Jurkat, Clone E6-1 (cell line): ENCODE data around the gene NRL. TPM values are rescaled to one million over a fixed set of nuclear protein-coding genes. Genes with fewer than 3 reads are reported as not detected.

Source experiments
- DNase-seq: peaks from one replicate; pipeline ENCODE4 v3.0.0-alpha.2; 2011; ENCODE audit warnings: low read depth, low spot score
- H3K4me3 ChIP-seq: 2 replicates; pipeline ENCODE4 v1.5.1; 2011; ENCODE audit warnings: mild to moderate bottlenecking, low read length, control low read depth, moderate library complexity
- polyA plus RNA-seq: library from polyadenylated mRNA; unstranded; fragments of >200 nt; gene quantifications from one replicate; pipeline ENCODE4 v1.2.1, GENCODE V29; 2012; ENCODE audit warnings: missing spikeins; ENCODE audit not compliant: insufficient read length, insufficient read depth

NRL gene
- 3.0 TPM for polyA plus RNA-seq

DNA sequence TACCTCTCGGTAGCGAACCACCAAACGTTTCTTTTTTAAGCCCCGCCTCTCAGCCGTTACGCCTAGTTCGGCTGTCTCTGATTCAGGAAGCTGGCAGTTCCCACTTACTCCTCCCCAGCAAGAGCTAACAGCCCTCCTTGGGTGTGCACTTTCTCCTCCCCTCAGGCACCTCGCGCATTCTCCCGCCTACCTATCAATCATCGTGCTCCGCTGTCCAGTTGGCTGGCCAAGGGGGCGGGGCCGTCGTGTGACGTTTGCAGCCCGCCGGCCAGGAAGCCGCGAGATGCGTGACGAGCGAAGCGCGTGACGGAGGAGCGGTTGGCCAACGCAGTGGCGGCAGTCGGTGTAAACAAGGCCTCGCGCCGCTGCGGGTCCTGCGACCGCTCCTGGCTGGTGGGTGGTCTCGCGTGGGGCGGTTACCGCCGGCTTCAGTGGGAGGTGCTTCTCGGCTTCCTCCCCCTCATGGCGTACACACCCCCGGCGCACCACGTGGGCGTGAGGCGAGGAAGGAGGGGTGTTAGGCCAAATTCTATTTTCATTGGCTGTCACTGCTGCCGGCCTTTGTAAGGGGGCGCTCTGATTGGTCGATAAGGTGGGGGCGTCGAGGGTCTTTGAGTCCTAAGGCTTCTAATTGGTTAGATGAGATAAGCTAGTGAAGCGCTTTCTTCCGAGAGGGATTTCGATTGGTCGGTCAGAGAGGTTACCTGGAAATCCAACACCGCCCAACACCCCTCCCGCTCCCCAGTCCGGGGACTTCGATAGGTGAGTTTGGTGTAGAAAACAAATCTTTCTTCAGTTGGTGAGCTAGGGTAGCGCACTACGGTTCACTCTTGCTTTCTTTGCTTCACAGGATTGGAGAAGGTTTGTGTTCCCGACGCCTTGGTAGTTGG is at the start of gene NRL, which contains the start of gene DCAF11:
Gene NRL (minus strand): TSS at position 418 of the 890 bp plus-strand sequence. CDS start 32,101 bp downstream, outside the sequence.
Gene DCAF11 (plus strand): TSS at position 246 of the 890 bp plus-strand sequence. CDS start 818 bp downstream, outside the sequence.
- H3K4me3 ChIP-seq, result peak within 1 kb of the TSS; percentile 60
- peak; percentile 100 for DNase-seq

DNA sequence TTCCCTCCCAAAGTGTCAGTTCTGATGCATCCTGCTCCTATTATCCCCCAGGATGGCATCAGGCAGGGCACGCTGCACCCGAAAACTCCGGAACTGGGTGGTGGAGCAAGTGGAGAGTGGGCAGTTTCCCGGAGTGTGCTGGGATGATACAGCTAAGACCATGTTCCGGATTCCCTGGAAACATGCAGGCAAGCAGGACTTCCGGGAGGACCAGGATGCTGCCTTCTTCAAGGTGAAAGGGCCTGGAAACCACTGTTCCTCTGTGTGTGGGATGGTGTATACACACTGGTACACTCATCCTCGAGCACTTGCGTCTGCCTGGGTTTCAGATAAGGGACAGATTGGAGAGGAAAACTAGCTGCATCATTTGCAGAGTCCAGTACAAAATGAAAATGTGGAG is 47.3 kb upstream of the NRL start:
- no peak for DNase-seq
- H3K4me3 ChIP-seq, result no peak overlapping the region

DNA sequence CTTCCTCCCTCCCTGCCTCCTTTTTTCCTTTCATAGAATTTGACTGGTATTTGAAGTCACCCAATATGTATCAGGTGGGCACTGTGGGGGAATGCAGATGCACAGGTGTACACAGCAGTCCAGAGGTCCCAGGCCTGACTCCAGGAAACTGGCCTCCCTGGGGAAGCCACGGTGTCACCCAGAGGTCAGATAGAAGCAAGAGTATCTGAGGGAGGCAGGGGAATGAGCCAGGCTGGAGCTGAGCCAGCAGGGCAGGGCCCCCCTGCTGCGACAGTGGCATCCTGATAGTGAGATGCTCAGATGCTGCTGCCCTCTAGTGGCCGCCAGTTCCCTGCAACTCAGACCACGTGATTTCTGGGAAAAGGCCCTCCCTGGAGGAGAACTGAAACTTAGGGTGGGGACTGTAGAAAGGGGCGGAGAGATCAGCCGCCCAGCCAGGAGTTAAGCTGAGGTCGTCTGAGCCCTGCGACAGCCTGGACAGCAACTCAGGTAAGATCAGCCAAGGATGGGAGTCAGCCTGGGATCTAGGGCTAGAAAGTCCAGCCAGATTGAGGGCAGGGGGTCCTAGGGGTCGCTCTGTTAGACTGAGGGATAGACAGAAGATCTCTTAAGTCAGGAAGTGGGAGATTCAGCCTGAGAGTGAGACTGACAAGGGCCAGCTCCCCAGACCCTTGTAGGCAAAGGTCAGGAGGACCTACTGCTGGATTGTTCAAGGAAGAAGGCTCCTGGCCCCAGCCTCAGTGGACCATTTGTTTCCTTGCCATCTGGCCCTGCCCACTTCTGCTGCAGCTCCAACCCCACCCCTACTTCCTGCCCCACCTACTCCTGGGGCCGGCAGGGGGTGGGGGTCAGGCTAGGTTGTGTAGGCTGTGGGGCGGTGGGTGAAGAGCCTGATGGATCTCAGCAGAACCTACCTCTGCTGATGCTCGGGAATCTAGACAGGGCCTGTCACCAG is 46.4 kb upstream of the NRL start, which contains the start of gene IRF9:
Gene IRF9 (plus strand): TSS at position 416 of the 955 bp plus-strand sequence. CDS start 880 bp downstream, outside the sequence.
- peak; percentile 93 for DNase-seq
- peak within 1 kb of the TSS; percentile 67 for H3K4me3 ChIP-seq

DNA sequence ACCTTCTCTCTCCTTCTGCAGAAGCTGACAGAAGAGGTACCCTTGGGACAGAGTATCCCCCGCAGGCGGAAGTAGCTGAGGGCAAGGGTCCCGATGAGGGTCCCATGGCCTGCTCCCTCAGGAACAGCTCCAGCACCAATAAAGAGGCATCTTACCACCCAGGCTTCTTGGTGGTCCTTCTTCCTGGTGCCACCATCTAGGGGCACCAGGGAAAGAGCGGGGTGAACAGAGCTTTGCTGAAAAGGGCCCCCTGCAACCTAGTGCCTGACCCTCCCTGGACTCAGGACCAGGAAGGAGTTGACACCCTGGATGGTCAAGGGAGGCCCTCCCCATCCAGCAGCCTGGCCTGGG is 45.7 kb upstream of the NRL start:
- DNase-seq, result no peak
- H3K4me3 ChIP-seq, result no peak overlapping the region

DNA sequence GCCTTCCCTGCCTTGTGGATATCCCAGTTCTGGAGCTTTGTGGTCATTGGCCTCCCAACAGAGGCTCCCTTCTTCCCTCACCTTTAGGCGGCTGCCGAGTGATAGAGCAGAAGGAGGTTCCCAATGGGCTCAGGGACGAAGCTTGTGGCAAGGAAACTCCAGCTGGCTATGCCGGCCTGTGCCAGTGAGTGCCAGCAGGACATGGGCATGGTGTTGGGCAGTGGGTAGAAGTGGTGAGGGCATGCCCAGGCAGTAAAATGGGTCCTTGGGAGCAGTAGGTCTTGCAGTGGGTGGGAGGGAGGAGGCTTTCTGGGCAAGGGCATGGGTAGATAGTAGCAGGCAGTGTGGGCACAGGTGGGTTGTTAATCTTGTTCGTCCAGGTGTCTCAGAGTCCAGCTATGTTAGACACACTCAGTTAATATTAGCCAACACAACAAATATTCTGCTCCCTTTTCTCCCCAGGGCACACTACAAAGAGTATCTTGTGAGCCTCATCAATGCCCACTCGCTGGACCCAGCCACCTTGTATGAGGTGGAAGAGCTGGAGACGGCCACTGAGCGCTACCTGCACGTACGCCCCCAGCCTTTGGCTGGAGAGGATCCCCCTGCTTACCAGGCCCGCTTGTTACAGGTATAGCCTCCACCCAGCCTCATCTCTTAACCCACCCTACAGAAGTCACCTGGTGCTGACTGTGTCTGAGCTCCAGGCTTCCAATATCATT is 45.2 kb upstream of the NRL start:
- no peak for DNase-seq
- H3K4me3 ChIP-seq, result no peak overlapping the region

DNA sequence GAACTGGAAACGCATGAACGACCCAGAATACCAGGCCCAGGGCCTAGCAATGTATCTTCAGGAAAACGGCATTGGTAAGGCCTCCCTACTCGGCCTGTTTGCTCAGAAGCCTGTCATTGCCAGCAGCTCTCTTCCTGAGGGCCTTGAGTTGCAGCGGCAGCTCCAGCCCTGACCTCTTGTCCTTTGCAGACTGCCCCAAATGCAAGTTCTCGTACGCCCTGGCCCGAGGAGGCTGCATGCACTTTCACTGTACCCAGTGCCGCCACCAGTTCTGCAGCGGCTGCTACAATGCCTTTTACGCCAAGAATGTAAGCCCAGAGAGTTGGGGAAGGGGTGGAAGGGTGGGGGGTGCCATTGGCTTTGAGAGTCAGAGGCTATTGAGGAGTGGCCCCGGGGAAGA is 42.6 kb upstream of the NRL start:
- no peak for DNase-seq
- H3K4me3 ChIP-seq, result no peak overlapping the region

DNA sequence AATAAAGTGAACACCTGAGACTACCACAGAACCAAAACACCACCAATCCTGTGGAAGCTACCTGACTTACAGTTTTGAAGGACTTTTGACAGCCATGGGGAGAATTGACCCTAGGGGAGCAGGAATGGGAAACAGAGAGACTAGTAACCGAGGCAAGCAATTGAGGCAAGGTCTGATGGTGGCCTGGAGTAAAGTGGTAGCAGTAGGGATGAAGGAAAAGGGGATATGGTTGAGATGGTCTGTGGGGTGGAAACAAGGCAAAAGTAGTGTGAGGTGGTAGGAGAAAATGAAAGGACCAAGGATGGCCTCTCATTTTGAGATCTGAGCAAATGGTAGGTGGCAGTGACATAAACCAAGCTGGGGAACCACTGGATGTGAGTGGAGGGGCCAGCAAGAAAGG is 42.1 kb upstream of the NRL start:
- no peak overlapping the region for H3K4me3 ChIP-seq
- DNase-seq, result no peak

DNA sequence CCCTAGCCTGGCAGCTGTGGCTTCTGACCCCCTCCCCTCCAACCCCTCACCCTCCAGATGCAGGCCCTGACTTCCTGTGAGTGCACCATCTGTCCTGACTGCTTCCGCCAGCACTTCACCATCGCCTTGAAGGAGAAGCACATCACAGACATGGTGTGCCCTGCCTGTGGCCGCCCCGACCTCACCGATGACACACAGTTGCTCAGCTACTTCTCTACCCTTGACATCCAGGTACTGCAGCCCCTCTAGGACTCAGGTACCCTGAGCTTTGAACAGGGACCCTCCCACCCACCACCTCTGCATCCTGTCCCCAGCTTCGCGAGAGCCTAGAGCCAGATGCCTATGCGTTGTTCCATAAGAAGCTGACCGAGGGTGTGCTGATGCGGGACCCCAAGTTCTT is 40.4 kb upstream of the NRL start:
- no peak overlapping the region for H3K4me3 ChIP-seq
- DNase-seq, result no peak

DNA sequence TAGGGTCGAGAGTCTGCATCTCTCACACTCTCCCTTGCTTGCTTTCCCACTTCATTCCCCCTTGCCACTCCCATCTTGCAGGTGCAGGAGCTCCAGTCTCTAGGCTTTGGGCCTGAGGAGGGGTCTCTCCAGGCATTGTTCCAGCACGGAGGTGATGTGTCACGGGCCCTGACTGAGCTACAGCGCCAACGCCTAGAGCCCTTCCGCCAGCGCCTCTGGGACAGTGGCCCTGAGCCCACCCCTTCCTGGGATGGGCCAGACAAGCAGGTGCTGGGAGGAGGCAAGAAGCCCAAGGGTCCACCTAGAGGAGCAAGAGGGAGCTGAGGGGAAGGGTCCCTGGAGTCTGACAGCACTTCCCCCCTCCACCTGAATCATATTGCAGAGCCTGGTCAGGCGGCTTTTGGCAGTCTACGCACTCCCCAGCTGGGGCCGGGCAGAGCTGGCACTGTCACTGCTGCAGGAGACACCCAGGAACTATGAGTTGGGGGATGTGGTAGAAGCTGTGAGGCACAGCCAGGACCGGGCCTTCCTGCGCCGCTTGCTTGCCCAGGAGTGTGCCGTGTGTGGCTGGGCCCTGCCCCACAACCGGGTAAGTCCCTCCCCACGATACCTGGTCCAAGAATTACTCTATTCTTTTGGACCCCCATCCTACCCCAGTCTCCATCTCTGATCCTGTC is 36.8 kb upstream of the NRL start:
- no peak for DNase-seq
- no peak overlapping the region for H3K4me3 ChIP-seq

DNA sequence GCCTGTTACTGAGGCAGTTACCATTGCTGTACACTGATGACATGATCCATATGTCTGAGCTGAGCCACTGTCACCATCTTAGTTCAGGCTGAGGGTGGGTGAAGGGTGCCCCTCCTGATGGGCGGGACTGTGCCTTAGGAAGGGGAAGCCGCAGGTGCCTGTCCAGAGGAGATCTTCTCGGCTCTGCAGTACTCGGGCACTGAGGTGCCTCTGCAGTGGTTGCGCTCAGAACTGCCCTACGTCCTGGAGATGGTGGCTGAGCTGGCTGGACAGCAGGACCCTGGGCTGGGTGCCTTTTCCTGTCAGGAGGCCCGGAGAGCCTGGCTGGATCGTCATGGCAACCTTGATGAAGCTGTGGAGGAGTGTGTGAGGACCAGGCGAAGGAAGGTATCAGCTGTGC is 36.2 kb upstream of the NRL start:
- DNase-seq, result no peak
- no peak overlapping the region for H3K4me3 ChIP-seq

DNA sequence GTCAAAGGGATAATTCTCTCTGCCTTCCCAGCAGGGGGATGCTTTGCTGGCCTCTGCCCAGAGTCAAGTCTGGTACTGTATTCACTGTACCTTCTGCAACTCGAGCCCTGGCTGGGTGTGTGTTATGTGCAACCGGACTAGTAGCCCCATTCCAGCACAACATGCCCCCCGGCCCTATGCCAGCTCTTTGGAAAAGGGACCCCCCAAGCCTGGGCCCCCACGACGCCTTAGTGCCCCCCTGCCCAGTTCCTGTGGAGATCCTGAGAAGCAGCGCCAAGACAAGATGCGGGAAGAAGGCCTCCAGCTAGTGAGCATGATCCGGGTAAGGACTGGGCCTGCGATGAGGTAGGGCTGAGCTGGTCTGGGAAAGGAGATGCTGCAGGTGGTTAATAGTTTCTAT is 35.8 kb upstream of the NRL start:
- no peak for DNase-seq
- no peak overlapping the region for H3K4me3 ChIP-seq

DNA sequence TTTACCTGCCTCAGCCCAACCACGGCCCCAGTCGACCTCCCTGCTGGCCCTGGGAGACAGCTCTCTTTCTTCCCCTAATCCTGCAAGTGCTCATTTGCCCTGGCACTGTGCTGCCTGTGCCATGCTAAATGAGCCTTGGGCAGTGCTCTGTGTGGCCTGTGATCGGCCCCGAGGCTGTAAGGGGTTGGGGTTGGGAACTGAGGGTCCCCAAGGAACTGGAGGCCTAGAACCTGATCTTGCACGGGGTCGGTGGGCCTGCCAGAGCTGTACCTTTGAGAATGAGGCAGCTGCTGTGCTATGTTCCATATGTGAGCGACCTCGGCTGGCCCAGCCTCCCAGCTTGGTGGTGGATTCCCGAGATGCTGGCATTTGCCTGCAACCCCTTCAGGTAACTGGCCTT is 35.3 kb upstream of the NRL start:
- no peak for DNase-seq
- no peak overlapping the region for H3K4me3 ChIP-seq

DNA sequence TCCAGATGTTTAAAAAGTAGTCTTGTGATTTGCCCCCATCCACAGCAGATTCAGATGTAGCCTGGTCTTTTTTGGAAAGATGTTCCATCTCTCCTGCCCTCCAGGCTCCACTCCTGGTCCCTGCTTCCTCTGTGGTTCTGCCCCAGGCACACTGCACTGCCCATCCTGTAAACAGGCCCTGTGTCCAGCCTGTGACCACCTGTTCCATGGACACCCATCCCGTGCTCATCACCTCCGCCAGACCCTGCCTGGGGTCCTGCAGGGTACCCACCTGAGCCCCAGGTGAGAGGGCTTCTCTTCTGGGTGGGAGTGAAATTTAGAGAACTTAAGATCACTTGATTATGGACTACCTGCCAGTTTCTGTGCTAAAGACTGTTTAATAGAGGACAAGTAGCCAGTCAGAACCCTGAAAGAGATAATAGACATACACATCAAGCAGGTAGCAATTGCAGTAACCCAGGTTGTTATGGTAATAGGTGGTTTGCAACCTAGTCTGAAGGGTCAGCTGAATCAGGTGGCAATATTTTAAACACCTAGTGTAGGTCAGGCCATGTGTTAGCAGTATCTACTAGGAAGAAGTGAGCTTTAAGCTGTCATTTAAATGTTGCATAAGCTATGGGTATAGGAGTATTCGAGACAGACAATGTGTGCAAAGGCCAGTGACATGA is 34.7 kb upstream of the NRL start:
- no peak overlapping the region for H3K4me3 ChIP-seq
- DNase-seq, result no peak

DNA sequence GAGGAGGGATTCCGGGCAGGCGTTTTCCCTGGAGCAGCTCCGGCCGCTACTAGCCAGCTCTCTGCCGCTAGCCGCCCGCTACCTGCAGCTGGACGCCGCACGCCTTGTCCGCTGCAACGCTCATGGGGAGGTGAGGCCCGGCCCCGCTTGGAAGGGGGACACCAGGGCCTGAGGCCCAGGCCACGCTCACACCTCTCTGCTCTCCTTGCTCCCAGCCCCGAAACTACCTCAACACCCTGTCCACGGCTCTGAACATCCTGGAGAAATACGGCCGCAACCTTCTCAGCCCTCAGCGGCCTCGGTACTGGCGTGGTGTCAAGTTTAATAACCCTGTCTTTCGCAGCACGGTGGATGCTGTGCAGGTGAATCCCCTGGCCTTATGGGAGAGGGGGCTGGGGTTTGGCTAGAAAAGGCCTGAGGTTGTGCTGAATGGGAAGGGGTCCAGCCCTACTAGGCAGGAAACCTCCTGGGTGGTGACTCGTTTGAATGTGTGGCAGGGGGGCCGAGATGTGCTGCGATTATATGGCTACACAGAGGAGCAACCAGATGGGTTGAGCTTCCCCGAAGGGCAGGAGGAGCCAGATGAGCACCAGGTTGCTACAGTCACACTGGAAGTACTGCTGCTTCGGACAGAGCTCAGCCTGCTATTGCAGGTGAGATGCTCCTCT is 33.1 kb upstream of the NRL start:
- DNase-seq, result no peak
- peak overlapping the region; percentile 97 for H3K4me3 ChIP-seq

DNA sequence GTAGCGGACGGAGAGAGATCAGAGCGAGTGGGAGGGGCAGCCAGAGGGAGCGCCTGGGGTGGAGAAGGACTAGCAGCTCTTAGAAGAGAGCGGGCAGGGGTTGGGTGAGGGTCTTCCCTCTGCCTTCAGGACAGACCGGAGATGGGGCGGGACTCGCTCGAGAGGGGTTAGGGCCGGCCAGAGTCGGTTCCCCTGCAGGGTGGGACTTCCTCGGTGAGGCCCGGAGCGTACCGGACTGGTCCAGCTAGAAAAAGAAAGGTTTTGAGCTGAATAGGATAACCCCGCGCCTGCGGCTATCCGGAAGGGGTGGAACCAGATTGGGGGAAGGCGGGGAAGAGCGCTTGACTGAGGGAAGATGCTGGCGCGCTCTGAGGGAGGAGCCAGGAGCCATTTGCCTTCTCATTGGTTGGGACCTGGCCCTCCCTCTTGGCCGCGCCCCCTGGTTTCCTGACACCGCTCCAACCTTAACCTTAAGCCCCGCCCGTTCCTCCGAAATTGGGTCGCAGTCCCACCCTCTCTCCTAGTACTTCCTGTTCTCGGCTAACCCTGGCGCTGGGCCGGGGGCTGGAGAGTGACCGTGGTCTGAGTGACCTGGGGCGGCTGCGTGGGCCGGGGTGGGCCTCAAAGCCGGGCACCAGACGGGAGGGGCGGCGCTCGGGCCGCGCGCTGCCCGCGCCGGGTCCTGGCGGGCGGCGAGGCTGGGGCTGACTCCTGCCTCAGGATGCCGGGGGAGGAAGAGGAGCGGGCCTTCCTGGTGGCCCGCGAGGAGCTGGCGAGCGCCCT is 32.4 kb upstream of the NRL start, which contains the start of gene RNF31:
Gene RNF31 (plus strand): TSS at position 521 of the 783 bp plus-strand sequence. CDS start 201 bp downstream, at position 722.
- DNase-seq, result peak; percentile 98
- peak within 1 kb of the TSS; percentile 97 for H3K4me3 ChIP-seq

DNA sequence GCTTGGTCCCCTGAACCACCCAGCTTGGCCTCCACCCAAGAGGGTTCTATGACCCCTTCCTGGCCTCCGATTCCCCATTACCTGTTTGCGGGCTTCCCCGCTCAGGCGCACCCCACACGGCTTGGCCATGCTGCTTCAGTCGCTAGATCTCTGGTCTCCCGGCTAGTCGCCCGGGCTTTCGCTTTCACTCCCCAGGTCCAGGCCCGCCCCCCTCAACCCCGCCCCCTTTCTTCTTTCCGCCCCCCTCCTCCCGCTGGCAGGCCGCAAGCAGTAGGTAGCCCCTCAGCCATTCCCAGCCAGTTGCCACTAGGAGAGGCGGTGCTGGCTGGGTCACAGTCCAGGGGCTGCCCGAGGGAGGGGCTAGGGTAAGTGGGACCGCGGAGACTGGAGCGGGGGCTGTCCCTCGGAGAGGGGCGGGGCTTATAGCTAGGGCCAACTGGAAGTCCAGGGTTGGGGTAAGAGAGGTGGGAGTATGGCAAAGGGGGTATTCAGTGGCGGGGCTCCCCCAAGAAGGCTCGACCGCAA is 31.8 kb upstream of the NRL start, which contains the start of gene PSME2:
Gene PSME2 (minus strand): TSS at position 158 of the 525 bp plus-strand sequence. CDS start 29 bp downstream, at position 129.
- peak within 1 kb of the TSS; percentile 97 for H3K4me3 ChIP-seq
- peak; percentile 87 for DNase-seq
